Gastrocnemius medialis (tissue), 4 donors: Measurements from ENCODE around the gene ENPP5. TPM values are rescaled to one million over a fixed set of nuclear protein-coding genes. Genes with fewer than 3 reads are reported as not detected.

Experiments used
- ATAC-seq, 2 donors: fragments of 150-250 bp; one replicate each; pipeline ENCODE4 v1.9.1; 2016
- DNase-seq, 2 donors: peaks; one replicate each; pipeline ENCODE4 v3.0.0-alpha.2; 2019
- H3K27ac ChIP-seq, 4 donors: fragments of 200-600 bp; sonication (generic); 1 replicate in 1 of 4; 2 replicates in 3 of 4; pipeline ENCODE4 v1.5.1; 2016 to 2018; ENCODE audit warnings: mild to moderate bottlenecking in 2 of 4, moderate library complexity in 1 of 4
- H3K27me3 ChIP-seq, 3 donors: fragments of 200-600 bp; sonication (generic) in 2 of 3; 1 replicate in 1 of 3; 2 replicates in 2 of 3; pipeline versions ENCODE4 v1.5.1 to v1.6.0; 2016 to 2019; ENCODE audit warnings: mild to moderate bottlenecking in 1 of 3, moderate library complexity in 1 of 3
- H3K36me3 ChIP-seq, 2 donors: fragments of 200-600 bp; sonication (generic) in 1 of 2; one replicate each; pipeline ENCODE4 v1.5.1; 2017 to 2018
- H3K4me1 ChIP-seq, 2 donors: fragments of 200-600 bp; sonication (generic) in 1 of 2; one replicate each; pipeline ENCODE4 v1.5.1; 2016 to 2017; ENCODE audit warnings: mild to moderate bottlenecking in 2 of 2
- H3K4me3 ChIP-seq, 4 donors: fragments of 200-600 bp; sonication (generic) in 3 of 4; 1 replicate in 1 of 4; 2 replicates in 3 of 4; pipeline ENCODE4 v1.5.1; 2016 to 2019; ENCODE audit warnings: mild to moderate bottlenecking in 2 of 4
- H3K9me3 ChIP-seq, 3 donors: fragments of 200-600 bp; sonication (generic) in 2 of 3; 1 replicate in 1 of 3; 2 replicates in 2 of 3; pipeline ENCODE4 v1.5.1; 2016 to 2019
- POLR2A ChIP-seq, 2 donors: fragments of 450-650 bp; IDR thresholded peaks; one replicate each; pipeline ENCODE4 v1.6.1; 2017; ENCODE audit warnings: antibody characterized with exemption in 2 of 2, mild to moderate bottlenecking in 2 of 2, moderate library complexity in 2 of 2
- in situ Hi-C, 4 donors: fragments of 200-750 bp; cut with MboI; loops; one replicate each; pipeline versions ENCODE4 v1.15.0 to v1.8.0; 2017; ENCODE audit warnings: low sequenced_read_pairs in 4 of 4
- intact Hi-C: fragments of 100-400 bp; cut with DNase I; formaldehyde crosslinking; loops from one replicate; pipeline ENCODE4 v1.15.1; 2023; ENCODE audit warnings: low total_unique reads
- total RNA-seq, 4 donors: library from RNA; depleted of rRNA; stranded (reverse); fragments of >200 nt; gene quantifications; one replicate each; pipeline versions ENCODE4 v1.1.0 to v1.2.3, GENCODE V29; 2016
- TF ChIP-seq, protein P1 (sequence below), 5 experiments: fragments of 450-650 bp in 3 of 5; fragments of 200-600 bp in 2 of 5; sonication (generic) in 2 of 5; IDR thresholded peaks in 4 of 5; conservative IDR thresholded peaks in 1 of 5; 1 replicate in 4 of 5; 2 replicates in 1 of 5; pipeline ENCODE4 v1.5.1; 2016 to 2019; ENCODE audit warnings: antibody characterized with exemption in 5 of 5, mild to moderate bottlenecking in 3 of 5, moderate library complexity in 3 of 5

The ENPP5 gene
- total RNA-seq, 4 donors from 2014 or later: 9.9 to 28.3 (median 19.2) TPM

DNA sequence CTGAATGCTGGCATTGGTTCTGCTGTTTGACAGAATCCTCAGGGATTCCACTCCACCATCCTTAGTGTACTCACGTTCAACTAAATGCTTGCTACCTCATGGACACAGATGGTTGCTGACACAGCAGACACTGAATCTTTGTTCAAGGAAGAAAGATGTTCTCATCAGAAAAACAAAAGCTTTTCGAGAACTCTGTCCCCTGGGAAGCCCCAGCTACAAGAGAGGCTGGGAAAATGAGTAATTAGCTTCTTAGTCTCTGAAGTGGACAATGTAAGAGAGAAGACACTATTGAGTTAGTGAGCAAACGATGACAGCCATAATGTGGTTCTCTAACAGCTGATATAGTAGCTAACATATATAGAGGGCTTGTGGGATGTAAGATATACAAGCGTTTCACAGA is 30.9 kb upstream of the ENPP5 start:
- intact Hi-C loops: no loop called here
- in situ Hi-C loops: loop anchor here in 3 of 4 donors (10.0 to 25.0 kb wide), 3 partner anchors 107 to 436 kb away; no protein-coding TSS in a partner anchor
- TF ChIP-seq POLR2A (IDR thresholded peaks at IDR 0.05): no peak
- TF ChIP-seq, protein P1, sequence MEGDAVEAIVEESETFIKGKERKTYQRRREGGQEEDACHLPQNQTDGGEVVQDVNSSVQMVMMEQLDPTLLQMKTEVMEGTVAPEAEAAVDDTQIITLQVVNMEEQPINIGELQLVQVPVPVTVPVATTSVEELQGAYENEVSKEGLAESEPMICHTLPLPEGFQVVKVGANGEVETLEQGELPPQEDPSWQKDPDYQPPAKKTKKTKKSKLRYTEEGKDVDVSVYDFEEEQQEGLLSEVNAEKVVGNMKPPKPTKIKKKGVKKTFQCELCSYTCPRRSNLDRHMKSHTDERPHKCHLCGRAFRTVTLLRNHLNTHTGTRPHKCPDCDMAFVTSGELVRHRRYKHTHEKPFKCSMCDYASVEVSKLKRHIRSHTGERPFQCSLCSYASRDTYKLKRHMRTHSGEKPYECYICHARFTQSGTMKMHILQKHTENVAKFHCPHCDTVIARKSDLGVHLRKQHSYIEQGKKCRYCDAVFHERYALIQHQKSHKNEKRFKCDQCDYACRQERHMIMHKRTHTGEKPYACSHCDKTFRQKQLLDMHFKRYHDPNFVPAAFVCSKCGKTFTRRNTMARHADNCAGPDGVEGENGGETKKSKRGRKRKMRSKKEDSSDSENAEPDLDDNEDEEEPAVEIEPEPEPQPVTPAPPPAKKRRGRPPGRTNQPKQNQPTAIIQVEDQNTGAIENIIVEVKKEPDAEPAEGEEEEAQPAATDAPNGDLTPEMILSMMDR (IDR thresholded peaks at IDR 0.05 in 4 of 5, conservative IDR thresholded peaks at IDR 0.05 in 1 of 5): no peak
- DNase-seq: no peak
- H3K36me3 ChIP-seq: no peaks in the 10 kb centered on the region
- H3K4me1 ChIP-seq: peaks cover 0 to 18% of the 10 kb centered on the region in 2 donors
- no peak for ATAC-seq
- H3K9me3 ChIP-seq: no peaks in the 10 kb centered on the region
- H3K27ac ChIP-seq: no peak overlapping the region
- no peak overlapping the region for H3K4me3 ChIP-seq
- no peaks in the 10 kb centered on the region for H3K27me3 ChIP-seq

GRCh38 chr6:46199387-46199786 is 28.6 kb upstream of the ENPP5 start:
- intact Hi-C loops: no loop called here
- no peak for TF ChIP-seq POLR2A (IDR thresholded peaks at IDR 0.05)
- TF ChIP-seq, protein P1 (IDR thresholded peaks at IDR 0.05 in 4 of 5, conservative IDR thresholded peaks at IDR 0.05 in 1 of 5): no peak
- Histone ChIP-seq H3K4me1 (peaks cover 0 to 18% of the 10 kb centered on the region in 2 donors), H3K27ac (peak overlapping the region in 2 of 4 donors; percentile 23 to 43), H3K9me3 (no peaks in the 10 kb centered on the region), H3K36me3 (no peaks in the 10 kb centered on the region), H3K27me3 (no peaks in the 10 kb centered on the region), H3K4me3 (no peak overlapping the region)
- ATAC-seq: peak; percentile 96 to 98
- DNase-seq: peak; percentile 42 to 62
- in situ Hi-C loops: no loop called here

GRCh38 chr6:46191961-46192360 is 21.2 kb upstream of the ENPP5 start:
- TF ChIP-seq POLR2A (IDR thresholded peaks at IDR 0.05): no peak
- TF ChIP-seq, protein P1 (IDR thresholded peaks at IDR 0.05 in 4 of 5, conservative IDR thresholded peaks at IDR 0.05 in 1 of 5): no peak

DNA sequence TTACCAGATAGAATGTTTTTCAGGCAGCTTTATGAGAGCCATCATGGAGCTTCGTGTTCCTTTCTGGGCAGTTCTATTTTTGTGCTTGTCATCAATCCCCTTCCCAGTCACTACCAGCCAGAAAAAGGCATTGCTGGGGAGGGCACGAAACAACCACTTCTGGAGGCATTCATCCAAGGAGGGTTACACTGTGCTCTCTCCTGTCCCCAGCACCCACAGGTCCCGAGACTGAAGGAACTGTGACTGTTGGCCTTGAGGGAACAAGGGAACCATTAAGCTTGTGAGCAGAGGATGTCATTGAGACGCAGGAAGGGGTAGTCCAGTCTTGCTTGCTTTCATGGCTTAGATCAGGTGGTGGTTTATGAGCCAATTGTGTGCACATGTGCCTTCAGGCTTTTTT is 20.1 kb upstream of the ENPP5 start:
- H3K36me3 ChIP-seq: no peaks in the 10 kb centered on the region
- peaks cover 0 to 9% of the 10 kb centered on the region in 2 donors for H3K4me1 ChIP-seq
- peak overlapping the region in 3 of 4 donors; percentile 44 to 66 (median 59) for H3K27ac ChIP-seq
- intact Hi-C loops: no loop called here
- no peaks in the 10 kb centered on the region for H3K27me3 ChIP-seq
- peak overlapping the region in 1 of 4 donors; percentile 30 for H3K4me3 ChIP-seq
- no peaks in the 10 kb centered on the region for H3K9me3 ChIP-seq
- in situ Hi-C loops: no loop called here
- TF ChIP-seq, protein P1 (IDR thresholded peaks at IDR 0.05 in 4 of 5, conservative IDR thresholded peaks at IDR 0.05 in 1 of 5): no peak
- no peak for DNase-seq
- peak; percentile 57 to 82 for ATAC-seq

More at GRCh38 chr6:46191961-46192360, 21.2 kb upstream of the ENPP5 start:
- in situ Hi-C loops (no loop called here), intact Hi-C loops (no loop called here)
- H3K9me3 ChIP-seq: no peaks in the 10 kb centered on the region
- H3K4me1 ChIP-seq: peaks cover 0 to 9% of the 10 kb centered on the region in 2 donors
- peak overlapping the region in 2 of 4 donors; percentile 18 to 66 for H3K27ac ChIP-seq
- ATAC-seq: peak; percentile 29 to 63
- H3K36me3 ChIP-seq: no peaks in the 10 kb centered on the region
- no peaks in the 10 kb centered on the region for H3K27me3 ChIP-seq
- DNase-seq: no peak
- H3K4me3 ChIP-seq: no peak overlapping the region

- intact Hi-C loops: no loop called here
Observed at GRCh38 chr6:46189726-46190125, 18.9 kb upstream of the ENPP5 start.

More at GRCh38 chr6:46189726-46190125, 18.9 kb upstream of the ENPP5 start:
- in situ Hi-C loops: no loop called here
- Histone ChIP-seq H3K4me3 (no peak overlapping the region), H3K27ac (peak overlapping the region in 1 of 4 donors; percentile 66), H3K4me1 (peaks cover 0 to 9% of the 10 kb centered on the region in 2 donors), H3K9me3 (no peaks in the 10 kb centered on the region), H3K27me3 (no peaks in the 10 kb centered on the region), H3K36me3 (no peaks in the 10 kb centered on the region)
- no peak for TF ChIP-seq POLR2A (IDR thresholded peaks at IDR 0.05)
- TF ChIP-seq, protein P1 (IDR thresholded peaks at IDR 0.05 in 4 of 5, conservative IDR thresholded peaks at IDR 0.05 in 1 of 5): no peak
- DNase-seq: no peak
- ATAC-seq: no peak
